GM12865 (cell line): Measurements from ENCODE around the gene DYNC1H1.
"Not testable (repeated sequence)": the region's sequence is repeated elsewhere in the genome, so short reads cannot be mapped to it uniquely, and the experiment has no call there.

Experiments
- DNase-seq: peaks from one replicate; pipeline ENCODE4 v3.0.0; 2010; ENCODE audit warnings: low read depth
- H3K4me3 ChIP-seq: 2 replicates; pipeline ENCODE4 v1.5.1; 2011; ENCODE audit warnings: mild to moderate bottlenecking, low read depth, low read length, control low read depth
- CTCF ChIP-seq: IDR thresholded peaks from 2 replicates; pipeline ENCODE4 v1.5.1; 2011; ENCODE audit warnings: low read length, control low read depth, low read depth, inconsistent platforms; ENCODE audit not compliant: insufficient read depth; ENCODE audit errors: missing control alignments

DYNC1H1 gene

GRCh38 chr14:102071283-102071998 is 107.1 kb downstream of the DYNC1H1 start:
- no peak for TF ChIP-seq CTCF
- no peak overlapping the region for H3K4me3 ChIP-seq
- DNase-seq = no peak

- DNase-seq = no peak
- TF ChIP-seq CTCF = no peak
- H3K4me3 ChIP-seq = no peak overlapping the region
These were observed 110.1 kb downstream of the DYNC1H1 start for GRCh38 chr14:102074415-102074964.

- H3K4me3 ChIP-seq = no peak overlapping the region
- DNase-seq = no peak
- no peak for TF ChIP-seq CTCF
These were observed 110.8 kb downstream of the DYNC1H1 start for GRCh38 chr14:102075155-102075554.

- no peak for TF ChIP-seq CTCF
These were observed 113.0 kb downstream of the DYNC1H1 start for GRCh38 chr14:102077382-102077709.

GRCh38 chr14:102078361-102078791 is 114.0 kb downstream of the DYNC1H1 start:
- H3K4me3 ChIP-seq, DNase-seq: not testable (repeated sequence)

More at GRCh38 chr14:102077382-102077709, 113.0 kb downstream of the DYNC1H1 start:
- DNase-seq = no peak
- H3K4me3 ChIP-seq = no peak overlapping the region

- no peak for DNase-seq
- TF ChIP-seq CTCF = no peak
- H3K4me3 ChIP-seq = no peak overlapping the region
These were observed 114.7 kb downstream of the DYNC1H1 start for GRCh38 chr14:102078831-102079699.

- TF ChIP-seq CTCF = no peak
- DNase-seq = no peak
- no peak overlapping the region for H3K4me3 ChIP-seq
These were observed 115.3 kb downstream of the DYNC1H1 start for GRCh38 chr14:102079700-102079979.
